CD4-positive, alpha-beta memory T cell (primary cell): ENCODE measurements around the gene CPLX3. TPM values are rescaled to one million over a fixed set of nuclear protein-coding genes. Genes with fewer than 3 reads are reported as not detected.

Experiments used
- CTCF ChIA-PET: fragments of 350-600 bp; sonication (Branson Sonifier 250); formaldehyde crosslinking; loops from one replicate; lab custom pipeline; 2021; ENCODE audit warnings: inconsistent platforms; ENCODE audit not compliant: partially characterized antibody; lab: Charles Lee
- POLR2A ChIA-PET: fragments of 350-600 bp; sonication (Branson Sonifier 250); formaldehyde crosslinking; loops from one replicate; lab custom pipeline; 2021; ENCODE audit not compliant: partially characterized antibody; lab: Charles Lee
- DNase-seq, 5 donors: peaks; one replicate each; pipeline versions ENCODE4 v3.0.0 to v3.0.0-alpha.2; 2020 to 2022; ENCODE audit warnings: mixed read lengths in 1 of 5
- H3K27ac ChIP-seq: one replicate; pipeline ENCODE4 v1.7.0; 2013; ENCODE audit warnings: low read depth, low read length
- H3K27me3 ChIP-seq: 2 replicates; pipeline ENCODE4 v1.7.0; 2013; ENCODE audit warnings: mild to moderate bottlenecking, low read length, moderate library complexity; ENCODE audit not compliant: insufficient read depth
- H3K36me3 ChIP-seq: 2 replicates; pipeline ENCODE4 v1.7.0; 2013; ENCODE audit warnings: mild to moderate bottlenecking, low read length, moderate library complexity; ENCODE audit not compliant: insufficient read depth
- H3K4me1 ChIP-seq: 2 replicates; pipeline ENCODE4 v1.7.0; 2013; ENCODE audit warnings: mild to moderate bottlenecking, low read length, moderate library complexity; ENCODE audit not compliant: insufficient read depth
- H3K4me3 ChIP-seq, 2 donors: one replicate each; pipeline ENCODE4 v1.7.0; 2013; ENCODE audit warnings: low read length in 2 of 2, mild to moderate bottlenecking in 1 of 2
- H3K9me3 ChIP-seq, 2 donors: one replicate each; pipeline ENCODE4 v1.7.0; 2013; ENCODE audit warnings: low read length in 2 of 2, control low read depth in 1 of 2; ENCODE audit not compliant: control insufficient read depth in 1 of 2
- H3K27ac Mint-ChIP-seq, 7 donors: one replicate each; pipeline ENCODE4 v1.8.0; 2020 to 2021; ENCODE audit warnings: mixed read lengths in 7 of 7, mild to moderate bottlenecking in 6 of 7, inconsistent platforms in 3 of 7, moderate library complexity in 3 of 7
- H3K27me3 Mint-ChIP-seq, 2 donors: one replicate each; pipeline ENCODE4 v1.8.0; 2020 to 2021; ENCODE audit warnings: mixed read lengths in 2 of 2
- H3K36me3 Mint-ChIP-seq, 2 donors: one replicate each; pipeline ENCODE4 v1.8.0; 2020 to 2021; ENCODE audit warnings: mixed read lengths in 2 of 2, inconsistent platforms in 1 of 2, mild to moderate bottlenecking in 1 of 2
- H3K4me1 Mint-ChIP-seq, 4 donors: one replicate each; pipeline ENCODE4 v1.8.0; 2020 to 2021; ENCODE audit warnings: mixed read lengths in 4 of 4, mild to moderate bottlenecking in 1 of 4
- H3K4me3 Mint-ChIP-seq, 8 donors: one replicate each; pipeline ENCODE4 v1.8.0; 2020 to 2021; ENCODE audit warnings: mixed read lengths in 8 of 8, mild to moderate bottlenecking in 7 of 8, moderate library complexity in 6 of 8, inconsistent platforms in 3 of 8
- H3K9me3 Mint-ChIP-seq, 8 donors: one replicate each; pipeline ENCODE4 v1.8.0; 2020 to 2021; ENCODE audit warnings: mixed read lengths in 8 of 8, mild to moderate bottlenecking in 5 of 8, inconsistent platforms in 3 of 8, moderate library complexity in 1 of 8
- intact Hi-C: fragments of 100-400 bp; cut with micrococcal nuclease; formaldehyde crosslinking; loops from one replicate; pipeline ENCODE4 v1.15.1; 2023
- polyA plus RNA-seq, 2 donors: library from polyadenylated mRNA; unstranded; fragments of 300-500 nt; fragmentation: Illumina TruSeq; gene quantifications; one replicate each; pipeline ENCODE4 v1.2.3, GENCODE V29; 2021
- total RNA-seq, 2 experiments: library from RNA; stranded (reverse); gene quantifications; one replicate each; pipeline ENCODE4 v1.2.3, GENCODE V29; 2021

CPLX3 gene
- total and polyA plus RNA-seq, 4 experiments from 2014 or later = not detected

GRCh38 chr15:74855857-74856256 is 29.4 kb downstream of the CPLX3 start:
- H3K4me1 ChIP-seq = peaks cover 32% of the 10 kb centered on the region
- DNase-seq = no peak
- no peaks in the 10 kb centered on the region for H3K27me3 ChIP-seq
- intact Hi-C loops = loop anchor here (2.0 kb wide), 1 partner anchor 15 kb away; no protein-coding TSS in a partner anchor
- Mint-ChIP-seq H3K4me3 (peak overlapping the region in 2 of 8 donors; percentile 25 to 46), H3K27me3 (no peaks in the 10 kb centered on the region), H3K9me3 (no peaks in the 10 kb centered on the region), H3K4me1 (peaks cover 18 to 42% (median 30%) of the 10 kb centered on the region in 4 donors), H3K27ac (peak overlapping the region in 4 of 7 donors; percentile 64 to 81 (median 68)), H3K36me3 (peaks cover 14 to 49% of the 10 kb centered on the region in 2 donors)
- no peak overlapping the region for H3K27ac ChIP-seq
- ChIA-PET CTCF (interaction anchor here (0.7 to 2.7 kb wide), 5 partner anchors 14 to 122 kb away, joined by 3 to 11 read pairs (median 3); no protein-coding TSS in a partner anchor), POLR2A (interaction anchor here (0.6 to 3.6 kb wide), 4 partner anchors 9 to 13 kb away, joined by 3 to 20 read pairs (median 3); no protein-coding TSS in a partner anchor)
- peaks cover 35% of the 10 kb centered on the region for H3K36me3 ChIP-seq
- no peak overlapping the region for H3K4me3 ChIP-seq
- H3K9me3 ChIP-seq = no peaks in the 10 kb centered on the region

GRCh38 chr15:74856537-74856936 is 30.1 kb downstream of the CPLX3 start:
- no peak for DNase-seq
- Mint-ChIP-seq H3K9me3 (no peaks in the 10 kb centered on the region), H3K27ac (peak overlapping the region in 5 of 7 donors; percentile 17 to 93 (median 74)), H3K4me1 (peaks cover 18 to 47% (median 30%) of the 10 kb centered on the region in 4 donors), H3K4me3 (peak overlapping the region in 1 of 8 donors; percentile 17), H3K27me3 (no peaks in the 10 kb centered on the region), H3K36me3 (peaks cover 9 to 42% of the 10 kb centered on the region in 2 donors)
- Histone ChIP-seq H3K4me1 (peaks cover 32% of the 10 kb centered on the region), H3K9me3 (no peaks in the 10 kb centered on the region), H3K36me3 (peaks cover 28% of the 10 kb centered on the region), H3K4me3 (no peak overlapping the region), H3K27ac (no peak overlapping the region), H3K27me3 (no peaks in the 10 kb centered on the region)
- intact Hi-C loops = loop anchor here (2.0 kb wide), 1 partner anchor 14 kb away; no protein-coding TSS in a partner anchor
- ChIA-PET CTCF (interaction anchor here (0.7 to 2.7 kb wide), 4 partner anchors 13 to 90 kb away, joined by 3 to 11 read pairs (median 4); no protein-coding TSS in a partner anchor), POLR2A (interaction anchor here (0.6 to 3.6 kb wide), 5 partner anchors 9 to 13 kb away, joined by 3 to 20 read pairs (median 3); no protein-coding TSS in a partner anchor)

GRCh38 chr15:74857082-74857655 is 30.7 kb downstream of the CPLX3 start:
- H3K4me3 Mint-ChIP-seq = peak overlapping the region in 1 of 8 donors; percentile 17
- Histone ChIP-seq H3K27ac (peak overlapping the region; percentile 11), H3K4me3 (no peak overlapping the region), H3K9me3 (no peaks in the 10 kb centered on the region), H3K27me3 (no peaks in the 10 kb centered on the region), H3K36me3 (peaks cover 22% of the 10 kb centered on the region), H3K4me1 (peaks cover 32% of the 10 kb centered on the region)
- H3K27me3 Mint-ChIP-seq = no peaks in the 10 kb centered on the region
- no peaks in the 10 kb centered on the region for H3K9me3 Mint-ChIP-seq
- POLR2A ChIA-PET = interaction anchor here (0.6 to 3.6 kb wide), 3 partner anchors 11 to 295 kb away, joined by 4 to 20 read pairs (median 5); no protein-coding TSS in a partner anchor
- peaks cover 18 to 47% (median 30%) of the 10 kb centered on the region in 4 donors for H3K4me1 Mint-ChIP-seq
- intact Hi-C loops = loop anchor here (2.0 kb wide), 1 partner anchor 14 kb away; no protein-coding TSS in a partner anchor
- CTCF ChIA-PET = interaction anchor here (0.7 to 2.7 kb wide), 6 partner anchors 13 to 64 kb away, joined by 3 to 11 read pairs (median 7); partner anchors contain the start of gene FAM219B
- H3K27ac Mint-ChIP-seq = peak overlapping the region; percentile 74 to 94 (median 80)
- DNase-seq = no peak
- H3K36me3 Mint-ChIP-seq = peaks cover 7 to 36% of the 10 kb centered on the region in 2 donors

GRCh38 chr15:74857671-74858368 is 31.4 kb downstream of the CPLX3 start:
- ChIA-PET POLR2A (interaction anchor here (0.6 to 3.6 kb wide), 8 partner anchors 11 to 296 kb away, joined by 3 to 20 read pairs (median 4); partner anchors contain the start of genes FAM219B and MPI), CTCF (interaction anchor here (0.7 to 1.7 kb wide), 6 partner anchors 10 to 49 kb away, joined by 3 to 10 read pairs (median 5); partner anchors contain the start of gene FAM219B)
- Mint-ChIP-seq H3K9me3 (no peaks in the 10 kb centered on the region), H3K4me3 (peak overlapping the region in 2 of 8 donors; percentile 5 to 39), H3K27ac (peak overlapping the region; percentile 52 to 94 (median 80)), H3K27me3 (no peaks in the 10 kb centered on the region), H3K4me1 (peaks cover 18 to 47% (median 30%) of the 10 kb centered on the region in 4 donors), H3K36me3 (peaks cover 4 to 30% of the 10 kb centered on the region in 2 donors)
- no peaks in the 10 kb centered on the region for H3K9me3 ChIP-seq
- H3K27me3 ChIP-seq = no peaks in the 10 kb centered on the region
- H3K27ac ChIP-seq = no peak overlapping the region
- H3K4me1 ChIP-seq = peaks cover 32% of the 10 kb centered on the region
- intact Hi-C loops = loop anchor here (2.0 kb wide), 1 partner anchor 13 kb away; no protein-coding TSS in a partner anchor
- H3K36me3 ChIP-seq = peaks cover 15% of the 10 kb centered on the region
- H3K4me3 ChIP-seq = no peak overlapping the region
- no peak for DNase-seq

- Mint-ChIP-seq H3K4me1 (peaks cover 17 to 46% (median 30%) of the 10 kb centered on the region in 4 donors), H3K27me3 (no peaks in the 10 kb centered on the region), H3K9me3 (no peaks in the 10 kb centered on the region), H3K36me3 (peaks cover 2 to 26% of the 10 kb centered on the region in 2 donors), H3K27ac (peak overlapping the region; percentile 52 to 94 (median 80)), H3K4me3 (peak overlapping the region in 2 of 8 donors; percentile 4 to 5)
- intact Hi-C loops = no loop called here
- Histone ChIP-seq H3K4me3 (no peak overlapping the region), H3K9me3 (no peaks in the 10 kb centered on the region), H3K36me3 (peaks cover 10% of the 10 kb centered on the region), H3K27ac (no peak overlapping the region), H3K4me1 (peaks cover 35% of the 10 kb centered on the region), H3K27me3 (no peaks in the 10 kb centered on the region)
- ChIA-PET POLR2A (interaction anchor here (0.7 to 3.6 kb wide), 7 partner anchors 10 to 48 kb away, joined by 3 to 20 read pairs (median 5); partner anchors contain the start of genes FAM219B and MPI), CTCF (interaction anchor here (0.7 to 1.7 kb wide), 8 partner anchors 10 to 48 kb away, joined by 3 to 10 read pairs (median 5); partner anchors contain the start of gene FAM219B)
- no peak for DNase-seq
These were observed 31.9 kb downstream of the CPLX3 start for GRCh38 chr15:74858369-74858740.

GRCh38 chr15:74863239-74864056 is 37.0 kb downstream of the CPLX3 start:
- Histone ChIP-seq H3K27me3 (no peaks in the 10 kb centered on the region), H3K36me3 (no peaks in the 10 kb centered on the region), H3K27ac (no peak overlapping the region), H3K4me1 (peaks cover 62% of the 10 kb centered on the region), H3K9me3 (no peaks in the 10 kb centered on the region), H3K4me3 (no peak overlapping the region)
- no peak for DNase-seq
- Mint-ChIP-seq H3K4me3 (peak overlapping the region in 6 of 8 donors; percentile 0 to 56 (median 24)), H3K27ac (peak overlapping the region; percentile 22 to 89 (median 67)), H3K9me3 (no peaks in the 10 kb centered on the region), H3K4me1 (peaks cover 41 to 67% (median 51%) of the 10 kb centered on the region in 4 donors), H3K27me3 (no peaks in the 10 kb centered on the region), H3K36me3 (peaks cover 18 to 21% of the 10 kb centered on the region in 2 donors)
- intact Hi-C loops = no loop called here
- CTCF ChIA-PET = interaction anchor here (1.1 to 1.6 kb wide), 2 partner anchors 14 to 37 kb away, joined by 3 to 7 read pairs; no protein-coding TSS in a partner anchor
- POLR2A ChIA-PET = interaction anchor here (0.6 to 1.5 kb wide), 5 partner anchors 9 to 68 kb away, joined by 3 to 5 read pairs (median 3); partner anchors contain the start of gene SCAMP2
